Measurements from ENCODE around the gene PRDM11.

PRDM11 gene

DNA sequence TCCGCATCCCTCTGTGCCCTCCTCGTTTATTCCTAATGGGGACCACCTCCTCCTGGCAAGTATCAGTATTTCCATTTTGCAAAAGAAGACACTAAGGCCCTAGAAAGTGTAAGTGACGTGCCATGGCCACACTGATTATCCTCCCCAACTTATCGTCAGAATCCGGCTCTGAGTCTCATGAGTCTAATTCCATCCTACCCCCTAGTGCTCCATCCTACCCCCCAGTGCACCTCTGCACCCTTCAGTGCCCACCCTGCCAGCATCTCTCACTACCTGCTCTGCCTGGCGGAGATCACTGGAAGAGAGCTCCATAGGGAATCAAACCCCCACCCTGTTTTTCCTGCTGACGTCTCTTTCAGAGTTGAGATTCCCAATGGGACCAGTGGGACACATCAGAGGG, 31.8 kb downstream of the PRDM11 start:
- no peak for DNase-seq

DNA sequence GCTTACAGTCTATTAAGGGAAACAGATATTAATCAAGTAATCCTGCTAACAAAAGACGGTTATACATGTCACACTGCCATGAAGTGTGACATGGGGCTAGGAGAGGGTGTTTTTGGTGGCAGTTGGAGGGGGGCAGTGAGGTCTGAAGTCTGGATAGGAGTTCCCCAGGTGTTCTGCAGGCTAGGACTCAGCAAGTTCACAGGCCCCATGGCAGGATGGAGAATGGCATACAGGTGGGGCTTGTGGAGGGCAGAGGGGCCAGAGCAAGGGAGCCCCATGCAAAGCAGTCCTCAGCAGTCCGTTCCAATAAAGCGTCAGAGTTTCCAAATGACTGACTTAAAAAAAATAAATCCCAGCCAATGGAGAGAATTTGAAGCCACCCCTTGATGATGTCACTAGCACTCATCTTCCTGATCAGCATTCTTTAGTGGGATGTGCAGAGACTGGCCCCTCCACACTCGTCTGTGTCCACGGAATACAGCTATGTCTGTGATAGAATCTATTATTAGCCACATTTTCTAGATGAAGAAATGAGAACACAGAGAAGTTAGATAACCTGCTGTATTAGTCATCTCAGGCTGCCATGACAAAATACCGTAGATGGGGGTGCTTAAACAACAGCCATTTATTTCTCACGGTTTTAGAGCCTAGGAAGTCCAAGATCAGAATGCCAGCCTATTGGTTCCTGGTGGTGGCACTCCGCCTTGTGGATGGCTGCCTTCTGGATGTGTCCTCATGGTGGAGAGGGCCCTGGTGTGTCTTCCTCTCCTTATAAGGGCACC, 32.6 kb downstream of the PRDM11 start:
- no peak for DNase-seq

DNA sequence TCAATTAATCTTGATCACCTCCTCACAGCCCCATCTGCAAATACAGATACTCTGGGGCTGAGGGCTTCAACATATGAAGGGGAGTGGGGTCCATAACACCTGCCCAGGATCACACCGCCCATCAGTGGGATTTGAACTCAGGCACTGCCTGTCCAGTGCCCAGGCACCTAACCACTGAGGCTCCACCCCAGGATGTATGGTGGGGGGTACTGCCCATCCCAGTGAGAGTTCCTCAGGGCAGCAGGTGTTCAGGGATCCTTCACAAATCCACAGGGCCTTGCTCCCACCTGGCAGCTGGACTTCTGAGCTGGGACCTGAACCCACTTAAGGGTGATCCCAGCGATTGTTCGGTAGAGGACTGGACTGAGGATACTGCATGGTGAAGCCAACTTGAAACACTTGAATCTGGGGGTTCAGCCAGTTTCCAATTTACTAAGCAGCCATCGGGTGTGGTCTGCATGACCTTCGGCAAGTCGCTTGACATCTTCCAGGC, 33.3 kb downstream of the PRDM11 start:
- no peak for DNase-seq

DNA sequence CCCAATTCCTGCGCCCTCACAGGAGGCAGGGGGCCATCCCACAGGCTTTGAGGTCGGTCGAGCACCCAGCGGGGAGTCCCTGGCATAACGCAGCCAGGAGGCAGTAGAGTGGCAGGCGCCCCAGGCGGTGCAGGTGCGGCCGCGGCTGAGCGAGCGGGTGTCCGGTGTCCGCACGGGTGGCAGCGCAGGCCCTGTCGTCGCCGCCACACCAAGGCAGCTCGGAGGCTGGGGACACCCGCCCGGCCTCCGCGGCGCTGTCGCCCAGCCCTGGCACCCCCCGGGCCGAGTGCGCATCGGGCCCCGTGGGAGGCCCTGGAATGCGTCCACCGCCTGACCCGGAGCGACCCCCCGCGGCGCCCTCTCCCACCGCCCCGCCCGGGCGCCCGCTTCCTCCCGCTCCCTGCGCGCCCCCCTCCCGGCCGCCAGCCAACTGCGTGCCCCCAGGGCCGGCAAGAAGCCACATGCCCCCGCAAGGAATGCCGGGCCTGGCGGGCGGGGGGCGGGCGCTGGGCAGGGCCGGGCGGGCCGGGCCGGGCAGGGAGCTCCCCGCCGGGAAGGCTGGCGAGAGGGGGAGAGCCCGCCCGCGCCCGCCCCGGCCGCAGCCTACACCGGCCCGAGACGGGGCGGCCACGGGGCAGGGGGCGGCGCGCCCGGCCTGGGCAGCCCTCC, 33.9 kb downstream of the PRDM11 start:
- peak; percentile 86 for DNase-seq

GRCh38 chr11:45180848-45181192, 34.4 kb downstream of the PRDM11 start:
- DNase-seq = peak; percentile 89

GRCh38 chr11:45181193-45181888, 34.9 kb downstream of the PRDM11 start:
- DNase-seq = no peak

DNA sequence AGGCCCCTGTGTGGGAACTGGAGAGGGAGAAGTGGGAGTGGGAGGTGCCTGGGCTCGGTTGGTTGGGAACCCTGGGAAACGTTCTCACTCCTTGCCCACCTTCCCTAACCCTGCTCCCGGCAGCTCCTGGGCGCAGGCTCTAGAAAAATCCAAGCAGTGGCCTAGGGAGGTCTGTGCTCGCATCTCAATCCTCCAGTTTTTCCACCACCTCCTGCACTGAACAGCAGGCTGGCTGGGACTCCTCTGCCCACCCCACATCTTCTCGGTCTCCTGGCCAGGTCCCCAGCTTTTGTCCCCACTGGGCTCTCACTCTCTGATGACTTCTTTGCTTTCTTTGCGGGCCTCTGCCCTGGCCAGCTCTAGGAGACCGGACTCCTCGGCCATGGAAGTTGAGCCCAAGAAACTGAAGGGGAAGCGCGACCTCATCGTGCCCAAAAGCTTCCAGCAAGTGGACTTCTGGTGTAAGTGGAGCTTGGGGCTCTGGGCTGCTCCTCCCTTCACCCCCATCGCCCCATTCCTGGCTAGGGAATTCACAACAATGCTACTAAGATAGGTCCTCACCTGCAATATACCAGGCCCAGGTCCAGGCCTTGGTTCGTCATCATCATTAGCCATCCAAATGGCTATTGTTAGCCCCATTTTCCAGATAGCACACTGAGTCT, 35.6 kb downstream of the PRDM11 start:
- no peak for DNase-seq

- DNase-seq = peak; percentile 57
Measured at GRCh38 chr11:45182902-45183301, 36.5 kb downstream of the PRDM11 start.

- DNase-seq = no peak
Measured at GRCh38 chr11:45184640-45185039, 38.2 kb downstream of the PRDM11 start.

DNA sequence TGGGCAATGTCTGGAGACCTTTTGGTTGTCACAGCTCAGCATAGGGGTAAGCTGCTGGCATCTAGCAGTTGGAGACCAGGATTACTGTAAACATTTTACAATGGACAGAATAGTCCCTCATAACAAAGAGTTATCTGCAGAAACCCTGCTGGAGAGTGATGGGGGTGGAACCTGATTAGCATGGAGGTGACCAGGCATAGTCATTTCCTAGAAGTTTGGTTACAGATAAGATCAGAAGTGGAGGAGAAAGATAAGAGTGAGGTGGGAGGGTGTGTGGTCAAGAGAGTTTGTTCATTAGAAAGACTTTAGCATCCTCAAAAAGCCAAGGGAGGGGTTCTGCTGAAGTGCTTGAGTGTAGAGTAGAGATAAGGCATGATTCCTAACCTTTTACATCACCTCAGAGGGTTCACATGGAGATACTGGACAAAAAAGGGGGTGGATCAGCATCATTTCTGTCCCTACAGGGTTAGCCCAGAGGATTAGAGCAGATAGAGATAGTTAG, 38.8 kb downstream of the PRDM11 start:
- DNase-seq = no peak

DNA sequence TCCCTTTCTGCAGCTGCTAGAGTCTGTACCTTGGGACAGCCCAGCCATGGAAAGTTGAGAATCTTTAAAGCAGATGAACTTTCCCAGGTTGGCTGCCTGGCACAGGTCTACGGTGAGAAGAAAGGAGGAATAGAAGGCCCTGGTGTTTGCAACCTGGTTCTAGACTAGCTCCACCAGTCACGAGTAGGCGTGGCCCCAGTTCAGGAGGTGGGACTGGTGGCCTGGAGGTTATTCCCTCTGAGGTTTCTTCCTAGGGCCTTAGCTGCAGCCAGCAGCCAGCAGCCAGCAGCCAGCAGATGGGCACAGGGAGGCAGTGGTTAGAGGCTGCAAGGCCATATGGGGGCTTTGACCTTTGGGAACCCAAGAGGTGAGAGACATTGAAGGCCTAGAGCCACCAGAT, 40.9 kb downstream of the PRDM11 start:
- no peak for DNase-seq

- no peak for DNase-seq
Measured at GRCh38 chr11:45188127-45188526, 41.7 kb downstream of the PRDM11 start.

DNA sequence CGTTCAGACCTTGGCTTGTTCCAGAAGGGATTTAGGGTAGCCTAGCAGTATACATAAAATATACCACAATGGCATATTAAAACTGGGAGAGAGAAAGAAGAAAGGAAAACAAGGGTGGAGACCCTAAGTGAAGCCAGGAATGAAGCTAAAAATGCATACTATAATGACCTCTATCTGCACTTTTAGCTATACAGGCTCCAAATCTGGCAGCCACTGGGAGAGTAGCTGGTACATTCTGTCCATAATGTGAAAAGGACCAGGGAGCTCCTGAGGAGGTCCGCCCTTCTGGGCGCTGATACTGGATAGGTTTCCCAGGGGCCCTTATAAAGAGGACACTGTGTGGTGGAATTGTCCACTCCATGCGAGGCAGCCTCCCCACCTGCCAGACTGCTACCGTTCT, 42.8 kb downstream of the PRDM11 start:
- no peak for DNase-seq

- no peak for DNase-seq
Measured at GRCh38 chr11:45193695-45194094, 47.3 kb downstream of the PRDM11 start.

- DNase-seq = no peak
Measured at GRCh38 chr11:45204761-45205160, 58.3 kb downstream of the PRDM11 start.

DNA sequence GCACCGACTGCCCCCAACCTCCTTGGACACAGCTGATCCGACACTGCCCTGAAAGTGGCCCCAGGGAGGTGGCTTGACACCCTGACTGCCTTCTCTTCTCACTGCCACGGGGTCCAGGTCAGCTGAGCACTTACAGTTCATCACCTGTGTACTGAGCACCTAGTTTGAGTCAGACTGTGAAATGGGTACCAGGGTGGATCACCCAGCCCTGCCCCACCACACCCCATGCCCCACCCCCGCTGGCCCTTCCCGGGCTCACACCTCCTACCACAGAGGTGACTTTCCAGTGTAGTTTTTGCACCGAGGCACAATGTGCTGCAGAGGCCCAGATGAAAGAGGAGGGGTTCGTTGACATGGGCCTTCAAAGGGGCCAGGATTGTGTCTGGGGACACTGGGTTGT, 59.5 kb downstream of the PRDM11 start:
- no peak for DNase-seq

- no peak for DNase-seq
Measured at GRCh38 chr11:45208135-45208534, 61.7 kb downstream of the PRDM11 start.

- no peak for DNase-seq
Measured at GRCh38 chr11:45209000-45209879, 62.8 kb downstream of the PRDM11 start.

DNA sequence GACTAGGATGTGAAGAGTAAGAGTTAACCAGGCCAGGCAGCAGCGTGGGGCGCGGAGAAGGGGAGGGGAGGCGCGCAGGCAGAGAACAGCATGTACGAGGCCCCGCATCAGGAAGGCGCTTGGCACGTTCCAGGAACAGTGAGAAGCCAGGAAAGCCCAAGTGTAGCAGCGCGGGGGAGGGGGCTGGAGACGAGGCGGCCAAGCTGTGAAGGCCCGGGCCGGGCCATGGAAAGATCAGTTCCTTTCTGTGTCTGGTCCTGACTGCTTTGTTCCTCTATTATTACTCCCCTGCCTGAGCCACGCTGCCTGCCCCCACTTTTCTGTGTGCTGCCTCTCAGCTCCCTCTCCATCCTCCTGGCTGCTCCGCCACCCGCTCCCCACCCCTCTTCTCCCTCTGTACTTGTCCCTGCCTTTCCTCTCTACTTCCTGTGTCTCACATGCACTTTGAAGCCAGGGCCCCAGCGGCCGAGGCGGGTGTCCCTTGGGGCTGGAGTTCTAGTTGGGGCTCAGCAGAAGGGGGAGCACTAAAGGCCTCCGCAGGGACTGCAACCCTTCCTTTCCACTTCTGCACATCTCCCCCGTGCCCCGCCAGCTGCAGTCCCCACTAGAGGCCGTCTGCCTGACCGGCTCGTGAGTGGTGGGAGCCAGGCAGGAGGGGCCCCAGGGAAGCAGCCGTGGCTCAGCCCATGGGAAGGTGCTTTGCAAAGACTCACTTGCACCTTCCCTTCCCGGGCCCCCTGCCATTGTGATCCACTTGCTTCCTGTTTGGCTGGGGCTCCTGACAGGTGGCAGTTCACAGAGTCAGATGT, 63.7 kb downstream of the PRDM11 start:
- DNase-seq = no peak

DNA sequence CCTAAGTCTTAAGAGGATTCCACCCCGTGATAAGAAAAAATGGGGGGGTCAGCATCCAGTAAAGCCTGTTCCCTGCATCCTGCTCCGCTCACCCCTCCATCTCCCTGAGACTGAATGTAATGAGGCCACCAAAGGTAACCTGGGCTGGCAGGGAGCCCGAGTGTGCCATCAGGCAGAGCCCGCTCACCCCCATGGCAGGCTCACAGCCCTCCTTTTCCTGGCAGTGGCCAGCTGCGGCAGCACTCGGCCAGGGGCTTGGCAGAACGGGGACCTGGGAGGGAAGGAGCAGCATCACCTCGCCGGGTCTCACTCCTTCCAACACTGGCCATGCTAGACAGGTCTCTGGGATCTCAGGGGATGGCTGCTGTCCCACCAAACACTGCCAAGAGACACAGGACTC, 64.4 kb downstream of the PRDM11 start:
- DNase-seq = no peak

DNA sequence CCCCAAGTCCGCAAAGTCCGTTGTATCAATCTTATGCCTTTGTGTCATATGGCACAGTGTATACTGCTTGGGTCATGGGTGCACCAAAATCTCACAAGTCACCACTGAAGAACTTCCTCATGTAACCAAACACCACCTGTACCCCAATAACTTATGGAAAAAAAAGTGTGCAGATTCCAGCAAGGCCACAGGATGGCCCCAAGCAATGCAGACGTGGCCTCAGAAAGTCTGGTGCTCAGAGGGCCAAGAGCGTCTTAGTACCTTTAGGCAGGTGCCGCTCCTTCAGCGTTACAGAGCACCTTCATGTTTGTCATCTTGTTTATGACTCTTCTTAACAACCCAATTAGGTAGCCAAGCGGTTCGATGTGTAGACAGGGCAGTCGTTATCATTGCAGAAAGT, 65.3 kb downstream of the PRDM11 start:
- DNase-seq = no peak

Data from 8988T (cell line).